GM23338 (cell line): Measurements from ENCODE around the gene TAF11. TPM values are rescaled to one million over a fixed set of nuclear protein-coding genes. Genes with fewer than 3 reads are reported as not detected.
A peak's percentile ranks its signal among the peaks of the same experiment; 100 is the strongest.

ENCODE experiments used
- ATAC-seq: fragments of 200-7000 bp; cut with Tn5 transposase; 3 replicates; pipeline ENCODE4 v1.9.1; 2020
- DNase-seq: peaks from one replicate; pipeline ENCODE4 v3.0.0-alpha.2; 2015; ENCODE audit warnings: low spot score
- H2AFZ ChIP-seq: fragments of 200-600 bp; sonication (generic); 2 replicates; pipeline ENCODE4 v1.8.0; 2016; ENCODE audit warnings: antibody characterized with exemption, mild to moderate bottlenecking, moderate library complexity
- H3F3A ChIP-seq: fragments of 200-600 bp; sonication (generic); replicated peaks from 2 replicates; pipeline ENCODE4 v1.8.0; 2017; ENCODE audit warnings: antibody characterized with exemption, mixed run types, low read depth
- H3K27ac ChIP-seq: fragments of 200-600 bp; sonication (generic); 2 replicates; pipeline ENCODE4 v1.6.1; 2016; ENCODE audit warnings: low read depth
- H3K27me3 ChIP-seq: fragments of 200-600 bp; sonication (generic); 2 replicates; pipeline ENCODE4 v1.8.0; 2016; ENCODE audit warnings: mild to moderate bottlenecking, mixed run types, moderate library complexity; ENCODE audit not compliant: insufficient read depth
- H3K36me3 ChIP-seq: fragments of 200-600 bp; sonication (generic); 2 replicates; pipeline ENCODE4 v1.8.0; 2016; ENCODE audit warnings: mild to moderate bottlenecking; ENCODE audit not compliant: insufficient read depth
- H3K4me1 ChIP-seq: fragments of 200-600 bp; sonication (generic); 2 replicates; pipeline ENCODE4 v1.8.0; 2016; ENCODE audit warnings: mild to moderate bottlenecking, moderate library complexity; ENCODE audit not compliant: insufficient read depth
- H3K4me2 ChIP-seq: fragments of 200-600 bp; sonication (generic); 2 replicates; pipeline ENCODE4 v1.7.1; 2017; ENCODE audit warnings: mixed run types
- H3K4me3 ChIP-seq: fragments of 200-600 bp; sonication (generic); 2 replicates; pipeline ENCODE4 v1.6.1; 2016; ENCODE audit warnings: mixed run types
- H3K79me2 ChIP-seq: fragments of 200-600 bp; sonication (generic); replicated peaks from 2 replicates; pipeline ENCODE4 v1.8.0; 2017; ENCODE audit warnings: mild to moderate bottlenecking; ENCODE audit not compliant: insufficient read depth
- H3K9me2 ChIP-seq: fragments of 200-600 bp; sonication (generic); 2 replicates; pipeline ENCODE4 v1.8.0; 2017; ENCODE audit not compliant: insufficient read depth
- H4K20me1 ChIP-seq: fragments of 200-600 bp; sonication (generic); replicated peaks from 2 replicates; pipeline ENCODE4 v1.8.0; 2017; ENCODE audit warnings: mild to moderate bottlenecking; ENCODE audit not compliant: insufficient read depth
- H3K27ac Mint-ChIP-seq: 2 replicates; pipeline ENCODE4 v1.8.0; 2020; ENCODE audit warnings: inconsistent platforms, mild to moderate bottlenecking, moderate library complexity, mixed read lengths
- H3K27me3 Mint-ChIP-seq: 3 replicates; pipeline ENCODE4 v1.8.0; 2022; ENCODE audit warnings: low read depth, mild to moderate bottlenecking, moderate library complexity, mixed read lengths, inconsistent platforms; ENCODE audit not compliant: insufficient read depth, poor library complexity
- H3K36me3 Mint-ChIP-seq: 3 replicates; pipeline ENCODE4 v1.8.0; 2021; ENCODE audit warnings: low read depth, mild to moderate bottlenecking, inconsistent platforms, moderate library complexity, mixed read lengths
- H3K4me1 Mint-ChIP-seq: 3 replicates; pipeline ENCODE4 v1.8.0; 2020; ENCODE audit warnings: mild to moderate bottlenecking, inconsistent platforms, mixed read lengths
- H3K4me3 Mint-ChIP-seq: 3 replicates; pipeline ENCODE4 v1.8.0; 2021; ENCODE audit warnings: moderate library complexity, mild to moderate bottlenecking, inconsistent platforms, mixed read lengths
- H3K9me3 Mint-ChIP-seq: 3 replicates; pipeline ENCODE4 v1.8.0; 2020; ENCODE audit warnings: moderate library complexity, mild to moderate bottlenecking, inconsistent platforms, mixed read lengths
- CREB1 ChIP-seq: fragments of 250-450 bp; sonication (Bioruptor Pico); IDR thresholded peaks from 2 replicates; pipeline ENCODE4 v1.5.0; 2020; ENCODE audit warnings: low read depth, mild to moderate bottlenecking, moderate library complexity
- EZH2 ChIP-seq: fragments of 200-600 bp; sonication (generic); IDR thresholded peaks from one replicate; pipeline ENCODE4 v1.8.0; 2017; ENCODE audit warnings: antibody characterized with exemption, mild to moderate bottlenecking, low read depth; ENCODE audit not compliant: unreplicated experiment
- EZH2phosphoT487 ChIP-seq: fragments of 200-600 bp; sonication (generic); IDR thresholded peaks from one replicate; pipeline ENCODE4 v1.8.1; 2018; ENCODE audit warnings: antibody characterized with exemption; ENCODE audit not compliant: unreplicated experiment
- JUNB ChIP-seq: IDR thresholded peaks from one replicate; pipeline ENCODE4 v1.6.1; 2016; ENCODE audit warnings: antibody characterized with exemption; ENCODE audit not compliant: unreplicated experiment
- NANOG ChIP-seq: IDR thresholded peaks from 2 replicates; pipeline ENCODE4 v1.6.1; 2016; ENCODE audit warnings: antibody characterized with exemption, borderline replicate concordance
- STAT1 ChIP-seq: IDR thresholded peaks from one replicate; pipeline ENCODE4 v1.6.1; 2016; ENCODE audit warnings: antibody characterized with exemption; ENCODE audit not compliant: unreplicated experiment
- ZNF114 ChIP-seq: fragments of 250-450 bp; sonication (Bioruptor Pico); IDR thresholded peaks from 2 replicates; pipeline ENCODE4 v1.5.0; 2020; ENCODE audit warnings: mild to moderate bottlenecking, moderate library complexity
- ZNF331 ChIP-seq: fragments of 250-450 bp; sonication (Bioruptor Pico); IDR thresholded peaks from 2 replicates; pipeline ENCODE4 v1.5.0; 2020; ENCODE audit warnings: low read depth, mild to moderate bottlenecking, moderate library complexity
- polyA plus RNA-seq: library from polyadenylated mRNA; unstranded; fragments of >200 nt; fragmentation: Nextera tagmentation; extraction: Ambion mirVana; gene quantifications from 2 replicates; pipeline ENCODE4 v1.2.1, GENCODE V29; 2016
- total RNA-seq: library from RNA; depleted of rRNA; stranded (reverse); fragments of >200 nt; shearing (Covaris generic); gene quantifications from 2 replicates; pipeline ENCODE4 v1.2.3, GENCODE V29; 2014
- TF ChIP-seq, protein P1 (sequence below): IDR thresholded peaks from 2 replicates; pipeline ENCODE4 v1.6.1; 2016; ENCODE audit warnings: antibody characterized with exemption
- TF ChIP-seq, protein P2 (sequence below), 2 experiments: fragments of 200-600 bp in 1 of 2; sonication (generic) in 1 of 2; conservative IDR thresholded peaks; 2 replicates each; pipeline versions ENCODE4 v1.5.1 to v1.6.1; 2016 to 2017; ENCODE audit warnings: antibody characterized with exemption in 2 of 2, low read depth in 2 of 2, mild to moderate bottlenecking in 2 of 2, moderate library complexity in 1 of 2
- TF ChIP-seq, protein P3 (sequence below): IDR thresholded peaks from one replicate; pipeline ENCODE4 v1.6.1; 2018; ENCODE audit warnings: antibody characterized with exemption; ENCODE audit not compliant: unreplicated experiment

The TAF11 gene
- total and polyA plus RNA-seq, 2 experiments from 2014 or later: 51.1 to 65.3 TPM

DNA sequence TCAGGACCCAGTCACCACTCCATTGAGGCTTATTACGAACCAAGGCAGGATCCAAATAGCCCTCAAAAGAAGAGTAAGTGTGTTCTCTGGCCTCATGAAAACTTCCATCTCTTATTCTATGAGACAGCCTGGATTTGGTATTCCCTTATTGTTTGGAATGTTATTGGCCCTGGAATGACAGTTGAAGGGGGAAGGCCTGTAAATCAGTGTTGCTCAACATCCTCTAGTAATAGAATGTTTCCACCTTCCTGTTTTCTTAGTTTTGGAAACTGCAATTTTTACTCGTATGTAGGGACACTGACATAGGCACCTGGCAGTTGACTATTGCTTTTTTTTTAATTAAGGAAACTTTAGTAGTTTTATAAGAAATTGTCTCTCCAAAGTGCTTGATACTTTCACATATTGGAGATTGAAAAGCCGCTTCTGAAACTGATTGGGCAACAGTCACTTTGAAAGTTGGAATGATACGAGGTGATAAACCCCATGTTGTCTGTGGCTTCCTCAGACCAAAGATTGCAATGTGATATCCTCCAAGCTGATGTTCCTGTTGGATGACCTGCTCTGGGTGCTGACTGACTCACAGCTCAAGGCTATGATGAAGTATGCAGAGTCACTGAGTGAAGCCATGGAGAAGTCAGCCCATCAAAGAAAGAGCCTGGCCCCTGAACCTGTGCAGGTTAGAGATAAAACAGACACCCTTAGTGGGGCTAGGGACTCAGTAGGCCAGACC, 52.9 kb downstream of the TAF11 start:
- no peak overlapping the region for H3K27ac Mint-ChIP-seq

DNA sequence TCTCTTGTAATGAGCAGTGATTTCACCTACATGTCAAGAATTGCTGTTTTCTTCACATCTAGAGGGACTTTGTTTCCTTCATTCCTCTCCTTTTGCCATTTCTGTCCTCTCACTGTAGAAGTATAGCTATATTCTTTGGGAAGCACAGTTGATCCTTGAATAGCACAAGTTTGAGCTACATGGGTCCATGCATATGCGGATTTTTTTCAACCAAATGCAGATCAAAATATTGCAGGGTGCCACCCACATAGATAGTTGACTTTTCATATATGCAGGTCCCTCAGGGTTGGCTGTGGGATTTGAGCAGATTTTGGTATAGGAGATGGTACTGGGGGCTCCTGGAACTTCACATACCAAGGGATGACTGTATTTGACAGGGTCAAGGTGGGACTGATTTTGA, 54.9 kb downstream of the TAF11 start:
- Mint-ChIP-seq H3K4me3 (no peak overlapping the region), H3K27ac (no peak overlapping the region)
- no peak overlapping the region for H3K4me3 ChIP-seq
- no peak for TF ChIP-seq CREB1 (CRISPR knock-in tag)
- TF ChIP-seq, protein P1, sequence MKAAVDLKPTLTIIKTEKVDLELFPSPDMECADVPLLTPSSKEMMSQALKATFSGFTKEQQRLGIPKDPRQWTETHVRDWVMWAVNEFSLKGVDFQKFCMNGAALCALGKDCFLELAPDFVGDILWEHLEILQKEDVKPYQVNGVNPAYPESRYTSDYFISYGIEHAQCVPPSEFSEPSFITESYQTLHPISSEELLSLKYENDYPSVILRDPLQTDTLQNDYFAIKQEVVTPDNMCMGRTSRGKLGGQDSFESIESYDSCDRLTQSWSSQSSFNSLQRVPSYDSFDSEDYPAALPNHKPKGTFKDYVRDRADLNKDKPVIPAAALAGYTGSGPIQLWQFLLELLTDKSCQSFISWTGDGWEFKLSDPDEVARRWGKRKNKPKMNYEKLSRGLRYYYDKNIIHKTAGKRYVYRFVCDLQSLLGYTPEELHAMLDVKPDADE: no peak
- no peak for TF ChIP-seq NANOG
- no peak for TF ChIP-seq JUNB
- no peak for TF ChIP-seq STAT1
- TF ChIP-seq, protein P2, sequence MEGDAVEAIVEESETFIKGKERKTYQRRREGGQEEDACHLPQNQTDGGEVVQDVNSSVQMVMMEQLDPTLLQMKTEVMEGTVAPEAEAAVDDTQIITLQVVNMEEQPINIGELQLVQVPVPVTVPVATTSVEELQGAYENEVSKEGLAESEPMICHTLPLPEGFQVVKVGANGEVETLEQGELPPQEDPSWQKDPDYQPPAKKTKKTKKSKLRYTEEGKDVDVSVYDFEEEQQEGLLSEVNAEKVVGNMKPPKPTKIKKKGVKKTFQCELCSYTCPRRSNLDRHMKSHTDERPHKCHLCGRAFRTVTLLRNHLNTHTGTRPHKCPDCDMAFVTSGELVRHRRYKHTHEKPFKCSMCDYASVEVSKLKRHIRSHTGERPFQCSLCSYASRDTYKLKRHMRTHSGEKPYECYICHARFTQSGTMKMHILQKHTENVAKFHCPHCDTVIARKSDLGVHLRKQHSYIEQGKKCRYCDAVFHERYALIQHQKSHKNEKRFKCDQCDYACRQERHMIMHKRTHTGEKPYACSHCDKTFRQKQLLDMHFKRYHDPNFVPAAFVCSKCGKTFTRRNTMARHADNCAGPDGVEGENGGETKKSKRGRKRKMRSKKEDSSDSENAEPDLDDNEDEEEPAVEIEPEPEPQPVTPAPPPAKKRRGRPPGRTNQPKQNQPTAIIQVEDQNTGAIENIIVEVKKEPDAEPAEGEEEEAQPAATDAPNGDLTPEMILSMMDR (conservative IDR thresholded peaks at IDR 0.05; ENCODE audit: low read depth in 2 of 2): no peak
- TF ChIP-seq ZNF114 (CRISPR knock-in tag): no peak
- no peak for TF ChIP-seq EZH2phosphoT487
- no peak for TF ChIP-seq EZH2
- TF ChIP-seq, protein P3, sequence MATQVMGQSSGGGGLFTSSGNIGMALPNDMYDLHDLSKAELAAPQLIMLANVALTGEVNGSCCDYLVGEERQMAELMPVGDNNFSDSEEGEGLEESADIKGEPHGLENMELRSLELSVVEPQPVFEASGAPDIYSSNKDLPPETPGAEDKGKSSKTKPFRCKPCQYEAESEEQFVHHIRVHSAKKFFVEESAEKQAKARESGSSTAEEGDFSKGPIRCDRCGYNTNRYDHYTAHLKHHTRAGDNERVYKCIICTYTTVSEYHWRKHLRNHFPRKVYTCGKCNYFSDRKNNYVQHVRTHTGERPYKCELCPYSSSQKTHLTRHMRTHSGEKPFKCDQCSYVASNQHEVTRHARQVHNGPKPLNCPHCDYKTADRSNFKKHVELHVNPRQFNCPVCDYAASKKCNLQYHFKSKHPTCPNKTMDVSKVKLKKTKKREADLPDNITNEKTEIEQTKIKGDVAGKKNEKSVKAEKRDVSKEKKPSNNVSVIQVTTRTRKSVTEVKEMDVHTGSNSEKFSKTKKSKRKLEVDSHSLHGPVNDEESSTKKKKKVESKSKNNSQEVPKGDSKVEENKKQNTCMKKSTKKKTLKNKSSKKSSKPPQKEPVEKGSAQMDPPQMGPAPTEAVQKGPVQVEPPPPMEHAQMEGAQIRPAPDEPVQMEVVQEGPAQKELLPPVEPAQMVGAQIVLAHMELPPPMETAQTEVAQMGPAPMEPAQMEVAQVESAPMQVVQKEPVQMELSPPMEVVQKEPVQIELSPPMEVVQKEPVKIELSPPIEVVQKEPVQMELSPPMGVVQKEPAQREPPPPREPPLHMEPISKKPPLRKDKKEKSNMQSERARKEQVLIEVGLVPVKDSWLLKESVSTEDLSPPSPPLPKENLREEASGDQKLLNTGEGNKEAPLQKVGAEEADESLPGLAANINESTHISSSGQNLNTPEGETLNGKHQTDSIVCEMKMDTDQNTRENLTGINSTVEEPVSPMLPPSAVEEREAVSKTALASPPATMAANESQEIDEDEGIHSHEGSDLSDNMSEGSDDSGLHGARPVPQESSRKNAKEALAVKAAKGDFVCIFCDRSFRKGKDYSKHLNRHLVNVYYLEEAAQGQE: no peak

More for the DNA sequence above, 52.9 kb downstream of the TAF11 start:
- Mint-ChIP-seq H3K4me3 (no peak overlapping the region), H3K27me3 (no peaks in the 10 kb centered on the region), H3K9me3 (no peaks in the 10 kb centered on the region; the same call in 2 of the 3 replicates), H3K4me1 (peaks cover 7% of the 10 kb centered on the region), H3K36me3 (peaks cover 38% of the 10 kb centered on the region)
- TF ChIP-seq ZNF331 (CRISPR knock-in tag): no peak
- no peak for TF ChIP-seq NANOG
- TF ChIP-seq, protein P3: no peak
- Histone ChIP-seq H3K27me3 (no peaks in the 10 kb centered on the region), H3F3A (no peaks in the 10 kb centered on the region; the same call in 1 of the 2 replicates), H3K4me1 (peaks cover 5% of the 10 kb centered on the region; the same call in 1 of the 2 replicates), H3K9me2 (no peaks in the 10 kb centered on the region), H4K20me1 (no peaks in the 10 kb centered on the region; the same call in 1 of the 2 replicates), H2AFZ (no peak overlapping the region), H3K36me3 (peaks cover 7% of the 10 kb centered on the region; the same call in 1 of the 2 replicates), H3K27ac (no peak overlapping the region), H3K4me3 (no peak overlapping the region), H3K4me2 (no peak overlapping the region), H3K79me2 (no peaks in the 10 kb centered on the region)
- no peak for ATAC-seq
- DNase-seq: no peak

More for the DNA sequence above, 54.9 kb downstream of the TAF11 start:
- H3K36me3 Mint-ChIP-seq: peaks cover 43% of the 10 kb centered on the region
- DNase-seq: no peak
- H3K27ac ChIP-seq: peak overlapping the region; percentile 55; the same call in 1 of the 2 replicates
- no peaks in the 10 kb centered on the region for H3K9me3 Mint-ChIP-seq
- H3K4me1 Mint-ChIP-seq: peaks cover 5% of the 10 kb centered on the region; the same call in 2 of the 3 replicates
- H3K4me2 ChIP-seq: no peak overlapping the region
- H3F3A ChIP-seq: no peaks in the 10 kb centered on the region; the same call in 1 of the 2 replicates
- no peaks in the 10 kb centered on the region; the same call in 1 of the 2 replicates for H4K20me1 ChIP-seq
- H3K27me3 Mint-ChIP-seq: no peaks in the 10 kb centered on the region
- peaks cover 7% of the 10 kb centered on the region for H3K36me3 ChIP-seq
- peaks cover 5% of the 10 kb centered on the region; the same call in 1 of the 2 replicates for H3K4me1 ChIP-seq
- no peaks in the 10 kb centered on the region for H3K27me3 ChIP-seq
- H3K9me2 ChIP-seq: no peaks in the 10 kb centered on the region
- no peak for ATAC-seq
- H3K79me2 ChIP-seq: no peaks in the 10 kb centered on the region
- H2AFZ ChIP-seq: no peak overlapping the region
